WI38 (cell line): ENCODE measurements around the gene LINC01488.

Experiments used
- H3K4me3 ChIP-seq: 2 replicates; pipeline ENCODE4 v1.5.1; 2011; ENCODE audit warnings: low read depth, mild to moderate bottlenecking, control low read depth, low read length
- TF ChIP-seq, protein P1 (sequence below): IDR thresholded peaks from 2 replicates; pipeline ENCODE4 v1.5.1; 2012; ENCODE audit warnings: low read depth, mild to moderate bottlenecking, control low read depth, low read length

LINC01488 gene

DNA sequence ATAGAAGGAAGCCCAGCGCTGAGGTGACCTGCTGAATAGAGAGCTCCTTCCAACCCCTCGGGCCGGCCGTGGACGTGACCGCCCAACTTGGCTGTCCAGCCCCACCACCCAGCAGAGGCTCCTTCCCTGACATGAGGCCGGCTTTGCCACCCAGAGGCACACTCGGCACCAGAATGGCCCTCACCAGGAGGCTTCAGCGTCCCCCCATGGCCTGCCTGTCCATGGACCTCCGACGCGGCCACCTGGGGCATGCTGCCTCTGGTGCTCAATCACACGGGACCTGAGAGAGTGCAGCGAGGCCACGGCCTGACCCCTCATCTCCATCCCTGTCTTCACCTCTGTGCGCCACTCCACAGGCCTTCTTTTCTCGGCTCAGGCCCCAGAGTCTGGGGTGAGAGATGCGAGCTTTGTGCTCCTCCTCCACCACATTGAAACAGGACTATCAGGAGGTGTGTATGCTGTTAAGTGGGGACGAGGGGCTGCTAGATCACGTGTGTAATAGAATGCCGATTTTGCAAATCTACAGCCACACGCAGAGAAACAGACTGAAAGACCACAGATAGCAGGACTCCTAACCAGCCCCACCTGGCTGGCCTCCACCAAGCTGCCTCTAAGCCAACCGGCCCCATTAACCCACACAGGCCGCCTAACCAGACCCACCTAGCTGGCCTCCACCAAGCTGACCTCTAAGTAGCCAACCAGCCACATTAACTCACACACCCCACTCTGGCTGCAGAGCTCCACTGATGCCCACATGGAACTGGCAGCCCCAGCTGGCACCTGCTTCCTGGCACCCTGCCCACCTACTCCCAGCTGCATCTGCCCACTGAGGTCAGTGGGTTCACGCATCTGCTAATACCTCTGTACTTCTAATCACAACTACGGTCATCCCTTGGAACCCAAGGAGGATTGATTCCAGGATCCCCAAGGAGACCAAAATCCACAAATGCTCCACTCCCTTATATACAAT, 20.7 kb downstream of the LINC01488 start:
- TF ChIP-seq, protein P1, sequence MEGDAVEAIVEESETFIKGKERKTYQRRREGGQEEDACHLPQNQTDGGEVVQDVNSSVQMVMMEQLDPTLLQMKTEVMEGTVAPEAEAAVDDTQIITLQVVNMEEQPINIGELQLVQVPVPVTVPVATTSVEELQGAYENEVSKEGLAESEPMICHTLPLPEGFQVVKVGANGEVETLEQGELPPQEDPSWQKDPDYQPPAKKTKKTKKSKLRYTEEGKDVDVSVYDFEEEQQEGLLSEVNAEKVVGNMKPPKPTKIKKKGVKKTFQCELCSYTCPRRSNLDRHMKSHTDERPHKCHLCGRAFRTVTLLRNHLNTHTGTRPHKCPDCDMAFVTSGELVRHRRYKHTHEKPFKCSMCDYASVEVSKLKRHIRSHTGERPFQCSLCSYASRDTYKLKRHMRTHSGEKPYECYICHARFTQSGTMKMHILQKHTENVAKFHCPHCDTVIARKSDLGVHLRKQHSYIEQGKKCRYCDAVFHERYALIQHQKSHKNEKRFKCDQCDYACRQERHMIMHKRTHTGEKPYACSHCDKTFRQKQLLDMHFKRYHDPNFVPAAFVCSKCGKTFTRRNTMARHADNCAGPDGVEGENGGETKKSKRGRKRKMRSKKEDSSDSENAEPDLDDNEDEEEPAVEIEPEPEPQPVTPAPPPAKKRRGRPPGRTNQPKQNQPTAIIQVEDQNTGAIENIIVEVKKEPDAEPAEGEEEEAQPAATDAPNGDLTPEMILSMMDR = no peak
- no peak overlapping the region for H3K4me3 ChIP-seq

DNA sequence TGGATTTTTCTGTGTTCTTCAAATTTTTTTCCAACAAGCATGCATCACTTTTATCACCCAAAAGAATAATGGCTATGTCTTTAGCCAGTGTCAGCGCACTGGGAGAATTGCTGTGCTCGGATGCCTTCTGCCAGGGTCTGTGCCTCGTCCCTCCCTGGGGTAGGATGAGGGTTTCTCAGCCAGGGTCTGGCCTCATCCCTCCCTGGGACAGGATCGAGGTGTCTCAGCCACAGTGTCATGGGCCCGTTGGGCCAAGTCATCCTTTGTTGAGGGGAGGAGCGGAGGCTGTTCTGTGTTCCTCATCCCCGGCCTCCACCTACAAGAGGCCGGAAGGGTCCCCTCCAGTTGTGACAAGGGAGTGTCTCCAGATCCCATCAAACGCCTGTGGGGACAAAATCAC, 22.7 kb downstream of the LINC01488 start:
- no peak overlapping the region for H3K4me3 ChIP-seq
- TF ChIP-seq, protein P1 = no peak

DNA sequence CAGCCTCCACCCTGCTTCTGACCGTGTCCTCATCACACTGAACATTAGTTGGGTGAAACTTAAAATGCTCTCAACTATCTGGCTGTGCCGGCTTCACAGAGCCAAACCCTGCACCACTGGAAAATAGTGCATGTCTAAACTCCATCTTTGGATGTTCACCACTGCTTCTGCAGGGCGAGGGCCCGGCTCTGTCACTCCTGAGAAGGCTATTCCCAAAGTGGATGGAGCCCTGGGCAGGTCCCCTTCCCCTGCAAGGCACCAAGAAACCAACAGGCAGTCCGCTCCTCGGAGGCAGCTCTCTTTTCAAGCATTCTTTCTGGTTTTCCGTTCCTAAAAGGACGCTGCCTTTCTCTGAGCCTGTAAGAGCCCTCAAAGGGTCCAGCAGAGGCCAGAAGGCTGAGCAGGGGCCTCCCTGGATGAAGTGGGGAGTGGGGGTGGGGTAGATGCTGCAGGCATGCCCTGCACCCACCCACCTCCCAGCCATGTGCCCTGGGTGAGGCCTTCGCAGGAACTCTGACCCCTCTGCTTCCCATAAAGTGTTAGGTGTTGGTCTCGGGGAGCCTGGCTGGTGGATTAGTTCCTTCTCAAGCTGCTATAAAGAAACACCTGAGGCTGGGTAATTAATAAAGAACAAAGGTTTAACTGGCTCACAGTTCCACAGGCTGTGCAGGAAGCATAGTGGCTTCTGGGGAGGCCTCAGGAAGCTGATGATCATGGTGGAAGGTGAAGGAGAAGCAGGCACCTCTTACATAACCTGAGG, 23.3 kb downstream of the LINC01488 start:
- TF ChIP-seq, protein P1 = no peak
- no peak overlapping the region for H3K4me3 ChIP-seq

DNA sequence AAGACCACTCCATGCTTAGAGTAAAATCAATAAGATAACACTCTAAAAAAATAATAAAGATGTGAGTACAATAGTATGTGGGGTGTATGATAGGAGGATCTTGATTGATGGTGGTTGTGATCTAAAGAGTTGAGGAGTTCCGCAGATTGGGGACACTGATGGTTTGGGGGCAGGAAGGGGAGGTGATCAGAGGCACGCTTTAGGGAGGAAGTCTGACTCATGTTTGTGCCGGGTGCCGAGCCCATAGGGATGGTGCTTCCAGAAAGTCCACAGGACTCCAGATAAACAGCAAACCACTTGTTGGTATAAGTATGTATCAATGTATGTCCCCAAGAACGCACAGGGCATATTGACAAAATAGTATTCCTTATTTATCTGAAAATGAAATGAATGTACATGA, 27.5 kb downstream of the LINC01488 start:
- H3K4me3 ChIP-seq = no peak overlapping the region

DNA sequence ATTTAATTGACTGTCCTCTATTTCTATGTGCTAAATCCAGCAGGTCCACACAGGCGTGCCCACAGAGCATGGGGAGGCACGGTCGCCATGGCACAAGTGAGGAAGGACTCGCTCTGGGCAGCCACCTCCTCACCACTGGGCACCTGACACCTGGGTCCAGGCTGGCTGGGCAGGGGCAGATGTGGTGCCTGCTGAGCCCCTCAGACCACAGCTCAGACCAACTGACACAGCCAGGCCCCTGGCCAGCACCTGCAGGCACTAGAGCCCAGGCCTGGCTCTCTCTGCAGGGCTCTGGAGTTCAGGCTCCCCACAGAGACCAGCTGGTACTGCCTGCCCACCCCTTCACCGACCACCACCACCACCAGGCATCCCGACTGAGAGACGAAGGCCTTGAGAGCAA, 27.9 kb downstream of the LINC01488 start:
- TF ChIP-seq, protein P1 = no peak
- H3K4me3 ChIP-seq = no peak overlapping the region

More for the DNA sequence above, 27.5 kb downstream of the LINC01488 start:
- TF ChIP-seq, protein P1 = no peak

DNA sequence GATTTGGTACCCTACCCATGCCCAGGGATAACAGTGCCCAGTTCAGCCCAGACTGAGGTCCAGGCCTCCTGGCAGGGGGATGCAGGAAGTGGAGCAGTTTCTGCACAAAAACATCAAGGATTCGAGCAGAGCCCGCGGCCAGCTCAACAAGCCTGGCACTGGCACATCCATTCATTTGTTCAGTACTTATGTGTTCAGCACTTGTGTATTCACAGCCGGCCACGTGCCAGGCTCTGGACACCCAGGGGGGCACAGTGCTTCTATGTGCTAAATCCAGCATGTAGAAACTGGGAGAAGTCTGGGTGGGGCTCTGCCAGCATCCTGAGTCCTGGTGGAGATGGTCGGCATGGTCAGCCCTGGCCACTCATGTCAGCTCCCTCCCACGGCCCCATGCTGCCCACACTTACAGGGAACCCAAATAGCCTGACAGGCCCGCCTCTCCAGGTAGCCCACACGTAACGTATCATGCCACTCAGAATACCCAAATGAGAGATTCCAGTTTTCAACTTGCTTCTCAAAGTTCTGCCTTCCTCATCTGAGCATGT, 28.5 kb downstream of the LINC01488 start:
- H3K4me3 ChIP-seq = no peak overlapping the region
- TF ChIP-seq, protein P1 = no peak
